HG02610 (cell line): ENCODE measurements around the gene ZNF236.

ENCODE experiments used
- ATAC-seq: cut with Tn5 transposase; IDR thresholded peaks from one replicate; pipeline ENCODE4 v1.9.1; 2021; ENCODE audit warnings: mild to moderate bottlenecking, moderate library complexity; ENCODE audit not compliant: unreplicated experiment

The ZNF236 gene

DNA sequence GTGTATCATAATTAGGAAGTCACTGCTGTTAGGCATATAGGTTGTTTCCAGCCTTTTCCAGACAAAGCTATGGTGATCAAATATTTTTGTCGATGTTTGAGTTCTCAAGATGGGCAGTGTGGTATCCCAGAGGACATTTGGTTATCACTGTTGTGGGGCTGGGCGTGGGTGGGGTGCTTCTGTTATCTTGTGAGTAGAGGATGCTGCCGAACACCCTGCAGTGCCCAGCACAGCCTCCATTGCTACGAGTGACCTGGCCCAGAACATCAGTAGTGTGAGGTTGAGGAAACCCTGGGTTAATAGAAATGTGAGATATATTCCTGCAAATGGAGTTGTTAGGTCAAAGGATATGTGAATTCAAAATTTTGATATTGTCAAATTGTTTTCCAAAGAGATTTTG, 33.2 kb downstream of the ZNF236 start:
- ATAC-seq, result no peak

DNA sequence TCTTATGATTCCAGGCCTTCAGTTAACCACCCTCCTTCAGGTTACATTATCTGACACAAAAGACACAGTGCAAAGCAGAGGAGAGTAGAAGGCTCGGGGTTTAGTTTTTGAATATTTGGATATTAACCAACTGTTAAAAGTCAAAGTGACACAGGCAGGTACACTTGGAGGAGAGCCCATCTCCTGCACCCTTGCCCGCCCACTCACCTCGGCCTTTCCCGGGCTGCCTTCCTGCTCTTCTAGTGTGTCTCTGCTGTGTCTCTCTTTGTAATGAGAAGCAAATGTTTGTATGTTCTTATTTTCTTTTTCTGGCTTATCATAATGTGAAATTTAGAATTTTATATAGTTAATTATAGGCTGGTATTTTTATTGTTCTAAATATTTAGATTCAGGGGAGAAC, 35.1 kb downstream of the ZNF236 start:
- ATAC-seq, result no peak

DNA sequence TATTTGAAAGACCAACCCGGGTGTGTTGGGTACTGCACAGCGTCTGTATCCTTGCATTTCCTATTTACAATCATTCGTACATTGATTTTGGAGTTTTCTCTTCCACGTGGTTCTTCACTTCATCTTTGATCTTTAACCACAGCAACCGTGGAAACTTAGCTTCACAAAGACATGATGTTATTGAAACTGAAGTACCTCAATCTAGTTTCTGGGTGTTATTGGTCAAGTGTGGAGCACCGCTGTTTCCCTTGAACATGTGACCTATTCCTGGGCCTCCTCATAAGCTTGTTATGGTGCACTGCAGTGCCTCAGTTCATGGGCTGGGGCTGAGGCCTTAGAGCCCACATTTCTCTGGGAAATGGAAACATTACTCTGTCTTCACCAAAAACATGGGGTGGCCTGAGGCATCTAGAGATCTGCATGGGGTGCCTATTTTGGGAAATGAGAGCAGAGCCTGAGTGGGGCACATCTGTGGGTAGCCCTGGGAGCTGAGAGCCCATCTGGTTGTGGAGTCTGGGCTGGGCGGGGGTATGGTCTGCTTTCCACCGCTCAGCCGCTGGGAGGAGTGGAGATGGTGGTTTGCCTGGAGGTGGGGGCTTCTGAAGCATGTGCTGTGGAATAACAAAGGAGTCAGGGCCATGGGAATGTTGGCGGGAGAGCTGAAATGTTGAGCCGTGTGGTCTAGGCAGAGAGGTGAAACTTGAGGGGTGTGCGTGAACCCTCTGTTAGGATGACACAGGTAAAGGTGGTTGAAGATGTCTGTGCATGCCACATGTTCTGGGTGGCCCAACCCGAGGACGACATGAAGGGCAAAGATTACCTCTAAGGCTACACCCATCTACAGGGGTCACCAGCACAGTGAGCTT, 37.4 kb downstream of the ZNF236 start:
- ATAC-seq, result peak; percentile 91

DNA sequence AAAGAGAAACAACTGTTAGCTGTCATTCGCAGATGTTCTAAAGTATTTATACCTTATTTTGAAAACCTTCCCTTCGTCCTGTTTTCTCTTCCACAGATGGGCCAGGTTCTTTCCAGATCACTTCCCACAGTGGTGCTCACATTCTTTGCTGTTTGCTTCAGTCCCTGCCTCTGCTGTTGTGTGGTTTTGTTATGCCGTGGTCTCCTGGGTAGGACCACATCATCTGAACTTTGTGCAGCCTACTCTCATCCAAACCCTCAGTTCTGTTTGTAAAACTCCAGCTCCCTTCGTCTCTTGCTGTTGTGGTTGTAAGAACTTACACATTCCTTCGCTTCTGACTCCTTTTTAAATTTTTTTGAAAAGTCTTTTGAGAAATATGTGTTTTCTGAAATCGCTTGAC, 38.1 kb downstream of the ZNF236 start:
- ATAC-seq, result no peak

DNA sequence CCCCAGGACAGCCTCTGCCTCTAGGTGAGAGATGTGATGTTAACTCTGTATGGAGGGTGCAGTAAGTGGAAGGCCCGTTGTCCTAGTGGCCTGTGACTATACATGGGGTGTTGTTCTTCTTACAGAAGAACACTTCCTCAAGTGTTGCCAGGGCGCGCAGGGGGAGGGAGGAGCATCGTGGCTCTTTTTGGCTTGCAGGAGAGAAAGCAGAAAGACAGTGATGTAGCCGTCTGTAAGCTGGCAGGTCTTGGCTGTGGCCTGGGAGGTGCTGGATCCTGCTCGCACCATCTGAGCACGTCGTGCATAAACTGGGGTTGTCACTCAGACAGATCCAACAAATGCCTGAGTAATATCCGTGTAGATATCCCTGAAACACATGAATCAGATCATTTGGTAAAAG, 44.3 kb downstream of the ZNF236 start:
- no peak for ATAC-seq

DNA sequence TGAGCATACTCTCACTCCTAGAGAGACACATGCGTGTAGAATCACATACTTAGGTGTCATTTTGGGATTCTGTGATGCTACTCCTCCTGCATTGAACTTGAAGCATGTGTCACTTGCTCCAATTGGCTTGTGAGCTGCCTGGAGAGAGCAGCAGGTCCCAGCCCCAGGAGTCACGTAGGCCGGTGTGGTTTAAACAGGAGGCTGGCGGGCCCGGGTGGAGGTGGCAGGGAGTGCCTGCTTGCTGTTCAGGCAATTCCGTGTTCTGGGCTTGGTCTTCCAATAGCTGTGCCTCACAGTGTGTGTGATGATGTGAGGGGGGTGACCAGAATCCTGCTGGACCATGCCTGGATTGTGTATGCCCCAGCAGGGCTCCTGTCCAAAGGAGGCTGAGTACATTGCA, 51.0 kb downstream of the ZNF236 start:
- no peak for ATAC-seq

DNA sequence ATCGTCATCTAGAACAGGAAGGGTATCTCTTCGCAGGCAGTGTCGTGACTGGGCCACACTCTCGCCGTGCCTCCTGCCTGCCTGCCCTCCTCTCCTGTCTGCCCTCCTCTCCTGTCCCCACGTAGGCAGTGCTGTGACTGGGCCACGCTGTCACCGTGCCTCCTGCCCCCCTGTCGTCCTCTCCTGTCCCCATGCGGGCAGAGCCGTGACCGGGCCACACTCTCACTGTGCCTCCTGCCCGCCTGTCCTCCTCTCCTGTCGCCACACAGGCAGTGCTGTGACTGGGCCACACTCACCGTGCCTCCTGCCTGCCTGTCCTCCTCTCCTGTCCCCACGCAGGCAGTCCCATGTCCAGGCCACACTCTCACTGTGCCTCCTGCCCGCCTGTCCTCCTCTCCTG, 51.4 kb downstream of the ZNF236 start:
- ATAC-seq, result no peak

DNA sequence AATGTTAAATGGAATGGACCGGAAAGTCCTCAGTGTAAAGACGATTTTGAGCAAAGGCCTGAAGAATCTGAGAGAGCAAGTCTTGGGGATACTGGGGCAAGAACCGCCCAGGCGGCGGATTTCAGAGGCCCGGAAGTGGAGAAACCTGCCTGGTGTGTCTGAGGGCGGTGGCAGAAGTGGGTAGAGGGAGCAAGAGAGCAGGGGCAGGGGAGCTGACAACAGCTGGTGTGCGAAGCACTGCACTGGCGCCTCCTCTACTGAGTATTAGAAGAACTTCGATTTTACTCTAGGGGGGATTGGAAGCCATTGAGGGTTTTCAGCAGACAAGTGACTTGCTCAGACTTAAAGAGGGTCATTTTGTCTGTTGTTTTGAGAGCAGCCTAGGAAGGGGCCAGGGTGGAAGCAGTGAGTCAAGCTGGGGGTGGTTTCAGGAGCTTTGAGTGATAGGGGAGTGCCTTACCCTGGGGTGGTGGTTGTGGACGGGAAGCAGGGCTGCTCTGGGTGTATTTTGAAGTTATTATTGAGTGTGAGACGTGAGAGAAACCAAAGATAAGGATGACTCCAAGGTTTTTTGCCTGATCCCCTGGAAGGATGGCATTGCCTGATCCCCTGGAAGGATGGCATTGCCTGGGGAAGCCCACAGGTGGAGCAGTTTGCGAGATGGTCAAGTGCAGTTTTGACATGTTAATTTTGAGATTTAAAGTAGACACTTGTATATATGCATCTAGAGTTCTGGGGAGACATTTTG, 52.5 kb downstream of the ZNF236 start:
- no peak for ATAC-seq

DNA sequence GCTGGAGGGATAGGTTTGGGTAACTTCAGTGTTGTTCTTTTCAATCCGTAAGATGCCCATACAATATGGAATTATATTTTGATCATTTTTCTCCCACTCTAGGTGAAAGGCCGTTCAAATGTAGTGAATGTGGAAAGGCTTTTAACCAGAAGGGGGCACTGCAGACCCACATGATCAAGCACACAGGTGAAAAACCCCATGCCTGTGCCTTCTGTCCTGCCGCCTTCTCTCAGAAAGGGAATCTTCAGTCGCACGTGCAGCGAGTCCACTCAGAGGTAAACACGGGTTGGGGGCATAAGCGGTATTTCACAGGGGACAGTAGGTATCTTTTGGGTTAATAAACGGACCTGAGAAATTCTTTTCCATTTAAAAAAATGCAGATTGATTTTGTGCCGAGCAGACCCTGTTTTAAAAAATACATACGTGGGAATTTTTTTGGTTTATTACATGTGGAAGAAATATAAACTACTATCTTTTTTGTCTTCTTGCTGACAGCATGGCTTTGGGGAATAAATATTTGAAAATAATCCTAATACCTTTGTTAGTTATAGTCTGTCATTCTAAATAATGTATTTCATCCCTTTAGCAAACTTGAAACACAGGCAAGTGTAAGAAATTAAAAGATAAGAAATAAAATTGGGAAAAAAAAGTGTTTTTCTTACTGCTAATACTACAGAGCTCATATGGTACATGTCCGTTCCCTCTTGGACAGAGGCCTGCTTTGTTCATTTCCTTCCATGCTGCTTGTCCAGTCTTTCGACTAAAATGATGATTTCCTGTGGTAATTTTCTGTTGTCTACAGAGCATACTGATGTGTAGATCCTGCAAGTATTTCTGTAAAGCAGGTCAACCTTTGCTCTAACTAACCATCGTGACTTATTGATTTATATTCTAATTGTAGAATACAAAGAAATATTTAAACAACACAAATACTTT, 53.3 kb downstream of the ZNF236 start:
- no peak for ATAC-seq

DNA sequence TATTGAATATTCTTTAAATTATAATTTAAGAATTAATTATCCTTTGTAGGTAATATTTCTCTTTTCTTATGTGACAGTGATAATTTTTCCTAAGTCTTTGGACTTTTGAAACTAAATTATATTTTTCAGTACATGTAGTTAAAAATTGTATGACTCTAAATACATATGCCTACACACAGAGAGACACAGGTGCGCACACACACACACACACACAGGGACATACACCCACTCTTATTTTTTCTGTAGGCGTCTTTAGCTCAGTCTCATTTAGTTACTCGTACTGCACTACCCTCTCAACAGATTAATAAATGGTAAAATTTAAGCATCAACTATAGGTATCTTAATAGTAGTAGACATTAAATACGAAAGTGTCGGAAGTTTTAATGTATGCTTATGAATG, 56.1 kb downstream of the ZNF236 start:
- ATAC-seq, result no peak

DNA sequence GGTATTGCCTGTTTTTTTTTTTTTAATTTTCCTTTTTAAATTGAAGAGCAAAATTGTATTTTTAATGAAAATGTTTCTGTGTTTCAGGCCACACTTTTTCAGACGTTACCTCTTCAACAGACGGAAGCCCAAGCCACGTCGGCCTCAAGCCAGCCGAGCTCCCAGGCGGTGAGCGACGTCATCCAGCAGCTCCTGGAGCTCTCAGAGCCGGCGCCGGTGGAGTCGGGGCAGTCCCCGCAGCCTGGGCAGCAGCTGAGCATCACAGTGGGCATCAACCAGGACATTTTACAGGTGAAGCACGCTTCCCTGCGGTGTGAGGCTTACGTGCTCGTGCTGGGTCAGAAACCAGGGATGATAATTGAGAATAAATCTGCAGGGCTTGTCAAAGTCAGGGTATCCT, 57.7 kb downstream of the ZNF236 start:
- no peak for ATAC-seq

DNA sequence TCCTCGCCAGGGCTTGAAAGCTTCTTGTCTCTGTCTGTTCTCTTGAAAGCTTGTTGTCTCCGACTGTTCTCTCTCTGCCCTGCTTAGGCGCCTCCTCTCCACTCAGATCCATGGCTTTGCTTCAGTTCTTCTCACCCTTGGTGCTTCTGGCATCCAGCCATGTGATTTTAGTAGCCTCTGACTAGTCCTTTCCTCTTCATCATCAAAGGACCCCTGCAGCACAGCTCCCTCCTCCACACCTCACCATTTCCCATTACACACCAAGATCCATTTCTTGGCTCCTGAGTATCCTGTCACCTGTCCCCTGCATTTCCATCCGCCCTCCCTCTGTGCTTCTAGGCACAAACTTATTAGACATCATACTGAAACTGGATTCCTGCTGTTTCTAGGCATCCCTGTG, 59.4 kb downstream of the ZNF236 start:
- ATAC-seq, result no peak

DNA sequence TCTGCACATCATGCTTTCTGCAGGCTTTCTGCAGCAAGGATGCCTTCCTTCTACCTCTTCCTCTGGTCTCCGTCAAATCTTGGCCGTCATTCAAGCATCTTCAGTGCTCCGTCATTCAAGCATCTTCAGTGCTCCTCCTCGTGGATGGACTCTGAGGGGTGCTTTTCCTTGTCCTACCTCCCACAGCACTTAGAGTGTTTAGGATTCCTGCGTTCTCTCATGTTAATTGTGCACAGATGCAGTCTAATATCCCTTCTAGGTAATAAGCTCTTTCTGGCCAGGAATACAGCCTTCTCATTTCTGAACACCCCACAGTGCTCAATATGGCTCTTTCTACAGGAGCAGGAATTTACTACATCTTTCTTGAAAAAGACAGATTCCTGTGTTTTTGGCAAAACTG, 59.8 kb downstream of the ZNF236 start:
- ATAC-seq, result no peak

DNA sequence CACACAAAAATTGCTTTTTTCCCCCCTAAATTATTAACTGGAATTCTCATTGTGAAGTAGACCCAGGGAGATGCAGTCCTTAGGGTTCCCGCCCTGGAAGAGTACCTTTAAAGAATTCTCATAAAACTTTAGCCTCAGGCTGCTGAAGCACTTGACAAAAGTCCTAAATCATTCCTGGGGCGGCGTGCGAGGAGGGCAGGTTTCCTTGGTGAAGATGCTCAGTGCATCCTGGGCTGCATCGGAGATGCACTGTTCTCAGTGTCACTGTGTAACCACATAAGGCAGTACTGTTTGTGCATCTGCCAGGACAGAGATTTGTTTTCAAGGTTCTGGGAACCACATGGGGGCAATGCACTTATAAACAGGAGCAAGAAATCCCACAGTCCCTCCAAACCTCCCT, 62.6 kb downstream of the ZNF236 start:
- no peak for ATAC-seq

DNA sequence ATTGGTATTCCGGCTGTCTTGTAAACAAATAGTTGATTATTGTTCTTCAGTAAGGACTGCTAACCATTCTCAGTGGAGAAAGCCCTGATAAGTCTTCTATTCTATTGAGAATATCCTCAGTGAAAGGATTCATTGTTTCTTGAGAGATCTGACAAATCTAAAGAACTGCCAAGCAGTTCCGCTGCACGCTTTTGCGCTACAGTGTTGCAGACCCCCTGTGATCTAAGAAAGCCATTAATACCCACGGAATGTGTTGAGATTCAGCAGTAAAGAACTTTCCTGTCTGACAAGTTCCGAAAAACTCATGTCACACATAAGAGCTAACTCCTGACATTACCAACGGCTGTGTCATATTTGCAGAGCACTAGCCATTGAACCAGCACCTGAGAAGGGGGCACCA, 63.8 kb downstream of the ZNF236 start:
- no peak for ATAC-seq

DNA sequence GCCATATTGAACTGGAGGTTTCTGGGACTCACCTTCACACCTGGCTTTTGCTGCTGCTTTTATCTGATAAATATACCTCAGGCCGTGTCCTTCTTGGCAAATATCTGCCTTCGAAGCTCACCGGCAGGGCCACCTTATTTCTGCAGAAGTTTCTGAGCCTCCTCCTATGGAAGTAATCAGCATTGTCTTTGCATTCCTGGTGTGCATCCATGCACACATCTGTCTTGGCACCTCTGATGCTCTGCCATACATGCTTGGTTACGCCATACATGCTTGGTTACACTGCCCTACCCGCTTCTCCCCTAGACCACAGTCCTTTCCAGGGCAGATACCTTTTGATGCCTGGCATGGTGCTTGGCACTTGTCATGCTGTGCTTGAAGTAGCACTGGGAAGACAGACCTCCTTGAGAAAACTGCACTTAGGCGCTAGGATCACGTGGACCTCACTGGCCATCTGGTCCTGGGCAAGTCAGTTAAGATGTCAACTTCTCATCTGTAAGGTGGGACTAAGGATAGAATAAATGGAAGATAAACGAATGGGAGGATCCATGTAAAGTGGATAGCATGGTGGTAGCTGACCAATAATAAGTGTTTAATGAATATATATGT, 66.8 kb downstream of the ZNF236 start:
- no peak for ATAC-seq

DNA sequence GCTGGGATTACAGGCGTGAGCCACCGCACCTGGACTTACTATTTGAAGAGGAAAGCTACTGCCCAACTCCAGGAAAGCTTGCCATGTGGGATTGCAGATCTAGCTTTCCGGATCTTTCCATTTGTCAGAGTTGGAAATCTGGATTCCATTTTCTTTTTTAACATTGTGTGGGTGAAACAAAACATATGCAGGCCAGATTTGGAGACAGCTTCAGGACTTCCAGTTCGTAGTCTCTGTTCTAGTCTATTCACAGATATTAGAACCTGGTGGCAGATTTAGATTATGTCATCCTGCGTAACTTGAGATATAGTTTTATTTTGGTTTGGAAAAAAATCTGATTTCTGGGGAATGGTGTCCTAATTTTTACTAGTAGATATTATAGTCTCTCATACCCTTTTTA, 70.5 kb downstream of the ZNF236 start:
- no peak for ATAC-seq

DNA sequence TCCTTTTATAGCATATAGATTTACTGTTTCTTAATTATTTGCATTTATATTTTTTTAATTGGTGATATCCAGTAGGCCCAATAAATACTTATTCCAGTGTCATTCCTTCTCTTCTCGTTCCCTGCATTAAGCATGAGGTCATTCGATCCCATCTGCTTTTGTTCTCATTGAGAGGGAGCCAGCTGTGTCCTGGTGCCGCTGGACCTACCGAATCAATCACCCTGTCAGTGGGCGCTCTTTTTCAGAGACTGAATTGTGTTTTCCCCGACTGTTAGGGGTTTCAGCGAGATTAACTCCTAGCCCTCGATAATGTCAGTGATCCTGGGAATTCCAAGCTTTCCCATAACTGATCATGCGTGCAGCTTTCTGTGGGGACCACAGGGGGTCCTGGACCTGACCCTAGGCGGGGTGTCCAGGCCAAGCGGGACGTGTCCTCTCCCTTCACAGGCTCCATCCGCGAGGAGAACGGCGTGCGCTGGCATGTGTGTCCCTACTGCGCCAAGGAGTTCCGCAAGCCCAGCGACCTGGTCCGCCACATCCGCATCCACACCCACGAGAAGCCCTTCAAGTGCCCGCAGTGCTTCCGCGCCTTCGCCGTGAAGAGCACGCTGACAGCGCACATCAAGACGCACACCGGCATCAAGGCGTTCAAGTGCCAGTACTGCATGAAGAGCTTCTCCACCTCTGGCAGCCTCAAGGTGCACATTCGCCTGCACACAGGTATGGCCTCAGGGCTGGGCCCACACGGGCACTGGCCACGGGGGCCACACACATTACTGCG, 72.4 kb downstream of the ZNF236 start:
- no peak for ATAC-seq

DNA sequence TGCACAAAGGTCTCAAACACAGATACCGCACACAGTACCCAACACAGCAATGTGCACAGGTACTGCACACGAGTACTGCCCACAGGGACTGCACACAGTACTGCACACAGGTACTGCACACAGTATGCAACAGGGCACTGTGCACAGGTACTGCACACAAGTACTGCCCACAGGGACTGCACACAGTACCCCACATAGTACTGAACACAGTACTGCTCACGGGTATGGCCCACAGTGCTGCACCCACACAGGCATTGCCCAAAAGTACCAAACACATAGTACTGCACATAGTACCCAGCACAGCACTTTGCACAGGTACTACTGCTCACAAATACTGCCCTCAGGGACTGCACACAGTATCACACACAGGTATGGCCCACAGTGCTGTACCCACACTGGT, 73.1 kb downstream of the ZNF236 start:
- ATAC-seq, result no peak

DNA sequence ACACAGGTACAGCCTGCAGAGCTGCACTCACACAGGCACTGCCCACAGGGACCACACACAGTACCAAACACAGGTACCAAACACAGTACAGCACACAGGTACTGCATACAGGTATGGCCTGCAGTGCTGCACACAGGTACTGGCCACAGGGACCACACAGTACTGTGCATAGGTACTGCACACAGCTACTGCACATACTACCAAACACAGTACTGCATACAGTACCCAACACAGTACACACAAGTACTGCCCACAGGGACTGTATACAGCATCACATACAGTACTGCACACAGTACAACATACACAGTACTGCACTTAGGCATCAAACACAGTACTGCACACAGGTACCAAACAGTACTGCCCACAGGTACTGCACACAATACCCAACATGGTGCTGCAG, 74.3 kb downstream of the ZNF236 start:
- ATAC-seq, result no peak
